Hepatocyte (in vitro differentiated cells): Measurements from ENCODE around the gene STK32A.

Source experiments
- EZH2 ChIP-seq: fragments of 200-600 bp; sonication (generic); IDR thresholded peaks from 2 replicates; pipeline ENCODE4 v1.6.1; 2016; ENCODE audit warnings: antibody characterized with exemption, mild to moderate bottlenecking, borderline replicate concordance
- TF ChIP-seq, protein P1 (sequence below): fragments of 200-600 bp; sonication (generic); IDR thresholded peaks from 2 replicates; pipeline ENCODE4 v1.5.1; 2016; ENCODE audit warnings: antibody characterized with exemption, mild to moderate bottlenecking; ENCODE audit not compliant: poor library complexity

- TF ChIP-seq, protein P1, sequence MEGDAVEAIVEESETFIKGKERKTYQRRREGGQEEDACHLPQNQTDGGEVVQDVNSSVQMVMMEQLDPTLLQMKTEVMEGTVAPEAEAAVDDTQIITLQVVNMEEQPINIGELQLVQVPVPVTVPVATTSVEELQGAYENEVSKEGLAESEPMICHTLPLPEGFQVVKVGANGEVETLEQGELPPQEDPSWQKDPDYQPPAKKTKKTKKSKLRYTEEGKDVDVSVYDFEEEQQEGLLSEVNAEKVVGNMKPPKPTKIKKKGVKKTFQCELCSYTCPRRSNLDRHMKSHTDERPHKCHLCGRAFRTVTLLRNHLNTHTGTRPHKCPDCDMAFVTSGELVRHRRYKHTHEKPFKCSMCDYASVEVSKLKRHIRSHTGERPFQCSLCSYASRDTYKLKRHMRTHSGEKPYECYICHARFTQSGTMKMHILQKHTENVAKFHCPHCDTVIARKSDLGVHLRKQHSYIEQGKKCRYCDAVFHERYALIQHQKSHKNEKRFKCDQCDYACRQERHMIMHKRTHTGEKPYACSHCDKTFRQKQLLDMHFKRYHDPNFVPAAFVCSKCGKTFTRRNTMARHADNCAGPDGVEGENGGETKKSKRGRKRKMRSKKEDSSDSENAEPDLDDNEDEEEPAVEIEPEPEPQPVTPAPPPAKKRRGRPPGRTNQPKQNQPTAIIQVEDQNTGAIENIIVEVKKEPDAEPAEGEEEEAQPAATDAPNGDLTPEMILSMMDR, result no peak
- no peak for TF ChIP-seq EZH2
Observed at GRCh38 chr5:147226512-147226911, 8.3 kb upstream of the STK32A start.
